ENCODE results near the gene IL21R.
"Not testable (repeated sequence)": the region's sequence is repeated elsewhere in the genome, so short reads cannot be mapped to it uniquely, and the experiment has no call there.

Gene IL21R

GRCh38 chr16:27426423-27427408 is 24.7 kb downstream of the IL21R start:
- peak; percentile 65 to 71 for DNase-seq (ENCODE audit: low read depth in 2 of 2)

GRCh38 chr16:27427538-27427937 is 25.6 kb downstream of the IL21R start:
- no peak for DNase-seq (ENCODE audit: low read depth in 2 of 2)

DNA sequence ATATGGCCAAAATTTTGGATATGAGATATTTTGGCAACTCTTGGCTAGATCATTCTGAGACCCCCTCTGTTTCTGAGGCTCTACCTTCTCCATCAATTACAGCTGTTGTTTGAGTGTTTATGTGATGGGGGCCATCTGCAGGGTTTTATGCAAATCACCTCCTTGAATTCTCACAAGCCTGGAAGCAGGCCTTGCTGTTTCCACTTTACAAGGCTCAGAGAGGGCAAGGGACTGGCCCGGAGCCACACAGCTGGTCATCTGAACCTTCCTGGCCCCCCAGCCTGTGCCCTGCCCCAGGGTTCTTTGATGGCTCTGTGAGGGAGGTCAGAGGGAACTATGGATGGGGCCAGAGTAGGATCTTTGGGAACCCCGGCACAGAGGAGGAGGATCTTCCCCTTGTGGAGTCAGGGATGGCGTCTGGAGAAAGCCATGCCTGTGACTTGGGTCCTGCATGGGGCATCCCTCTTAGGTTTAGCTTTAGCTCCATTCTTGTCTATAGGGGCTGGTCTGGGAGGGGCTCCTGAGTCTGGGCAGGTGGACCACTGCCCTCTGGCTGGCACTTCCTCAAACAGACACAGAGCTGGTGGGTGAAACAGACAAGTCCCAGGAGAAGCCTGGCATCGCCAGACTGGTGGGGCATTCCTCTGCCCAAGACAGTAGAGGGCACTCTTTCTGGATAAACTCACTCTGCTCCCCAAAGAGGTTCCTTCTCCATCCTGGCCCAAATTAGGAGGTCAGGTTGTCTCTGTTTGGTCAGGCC is 26.2 kb downstream of the IL21R start:
- DNase-seq (ENCODE audit: low read depth in 2 of 2) = no peak

GRCh38 chr16:27429330-27429871 is 27.4 kb downstream of the IL21R start:
- no peak for DNase-seq (ENCODE audit: low read depth in 2 of 2)

- DNase-seq (ENCODE audit: low read depth in 2 of 2) = no peak
These were observed 28.0 kb downstream of the IL21R start for GRCh38 chr16:27429981-27430441.

DNA sequence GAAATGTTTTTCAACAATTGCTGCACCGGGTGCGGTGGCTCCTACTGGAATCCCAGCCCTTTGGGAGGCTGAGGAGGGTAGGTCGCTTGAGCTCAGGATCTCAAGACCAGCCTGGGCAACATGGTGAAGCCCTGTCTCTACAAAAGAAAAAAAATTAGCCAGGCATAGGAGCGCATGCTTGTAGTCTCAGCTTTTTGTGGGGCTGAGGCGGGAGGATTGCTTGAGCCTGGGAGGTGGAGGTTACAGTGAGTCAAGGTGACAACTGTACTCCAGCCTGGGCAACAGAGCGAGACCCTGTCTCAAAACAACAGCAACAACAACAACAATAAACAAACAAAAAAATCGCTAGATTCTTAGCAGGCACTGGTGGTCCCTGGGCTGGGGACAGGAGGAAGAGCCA is 28.5 kb downstream of the IL21R start:
- DNase-seq (ENCODE audit: low read depth in 2 of 2) = no peak

DNA sequence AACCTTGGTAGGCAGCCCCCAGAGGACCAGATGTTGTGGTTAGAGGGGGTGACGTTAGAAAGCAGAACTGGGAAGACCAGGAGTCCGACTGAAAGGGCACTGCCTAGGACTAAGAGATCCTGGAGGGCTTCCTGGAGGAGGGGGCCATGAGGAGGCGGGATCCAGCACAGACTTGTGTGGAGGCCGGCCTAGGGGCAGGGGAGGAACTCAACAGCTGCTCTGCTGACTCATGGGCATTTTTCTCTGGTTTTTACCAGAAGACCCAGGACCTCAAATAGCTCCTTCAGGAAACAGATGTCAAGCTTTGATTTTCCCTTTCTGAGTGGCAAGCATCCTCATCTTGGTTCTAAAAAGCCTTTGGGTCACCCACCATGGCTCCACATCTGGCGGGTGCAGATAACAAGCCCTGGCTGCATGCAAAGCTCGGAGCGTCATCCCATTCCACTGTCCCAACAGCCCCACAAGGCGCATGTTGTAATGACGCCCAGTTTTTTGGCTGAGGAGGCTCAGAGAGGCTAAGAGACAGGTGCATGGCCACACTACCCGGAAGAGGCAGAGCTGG is 29.0 kb downstream of the IL21R start:
- DNase-seq (ENCODE audit: low read depth in 2 of 2) = no peak

DNA sequence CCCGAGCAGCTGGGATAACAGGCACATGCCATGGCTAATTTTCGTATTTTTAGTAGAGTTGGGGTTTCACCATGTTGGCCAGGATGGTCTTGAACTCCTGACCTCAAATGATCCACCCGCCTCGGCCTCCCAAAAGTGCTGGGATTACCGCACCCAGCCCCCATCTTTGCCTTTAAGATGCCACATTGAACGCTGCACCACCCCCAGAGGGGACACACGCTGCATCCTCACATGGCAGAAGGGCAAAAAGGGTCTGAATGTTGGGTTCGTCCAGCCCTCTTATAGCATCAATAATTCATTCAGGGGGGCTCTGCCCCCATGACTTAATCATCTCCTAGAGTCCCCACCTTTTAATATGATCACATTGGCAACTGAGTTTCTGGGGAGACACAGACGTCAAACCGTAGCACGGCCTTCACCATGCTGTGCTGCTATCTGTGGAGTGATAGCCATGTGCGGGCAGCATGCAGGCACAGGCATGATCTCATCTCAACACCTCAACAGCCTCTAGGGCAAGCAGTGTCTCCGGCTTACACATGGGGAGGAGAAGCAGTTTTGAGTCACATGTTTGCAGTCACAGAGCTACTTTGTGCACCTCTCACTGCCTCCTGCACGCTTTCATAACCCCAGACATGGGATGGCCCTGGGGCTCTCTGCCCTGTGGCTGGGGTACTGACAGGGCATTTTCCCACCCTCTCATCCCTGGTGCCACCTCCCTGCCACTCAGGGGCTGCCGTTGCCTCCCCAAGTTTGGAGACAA is 30.0 kb downstream of the IL21R start:
- no peak for DNase-seq (ENCODE audit: low read depth in 2 of 2)

DNA sequence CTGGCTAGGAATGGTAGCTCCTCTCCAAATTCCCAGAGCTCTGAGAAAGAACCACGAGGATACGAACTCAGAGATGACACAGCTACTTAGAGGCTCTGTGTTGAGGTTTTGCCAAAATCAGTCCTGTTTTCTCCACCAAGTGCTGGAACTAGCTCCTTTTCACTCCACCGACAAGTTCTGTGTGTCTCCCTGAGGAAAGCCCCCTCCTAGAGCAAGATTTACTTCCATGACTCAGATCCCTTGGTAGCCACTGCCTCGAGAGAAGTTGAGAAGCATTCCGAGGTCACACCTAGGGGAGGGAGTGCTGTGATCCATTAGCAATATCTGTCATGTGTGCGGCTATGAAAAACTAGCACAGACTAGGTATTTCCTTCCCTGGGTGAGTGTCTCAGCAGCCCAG is 30.6 kb downstream of the IL21R start:
- DNase-seq (ENCODE audit: low read depth in 2 of 2) = no peak

GRCh38 chr16:27433191-27433590 is 31.2 kb downstream of the IL21R start:
- not testable (repeated sequence) for DNase-seq (ENCODE audit: low read depth in 2 of 2)

DNA sequence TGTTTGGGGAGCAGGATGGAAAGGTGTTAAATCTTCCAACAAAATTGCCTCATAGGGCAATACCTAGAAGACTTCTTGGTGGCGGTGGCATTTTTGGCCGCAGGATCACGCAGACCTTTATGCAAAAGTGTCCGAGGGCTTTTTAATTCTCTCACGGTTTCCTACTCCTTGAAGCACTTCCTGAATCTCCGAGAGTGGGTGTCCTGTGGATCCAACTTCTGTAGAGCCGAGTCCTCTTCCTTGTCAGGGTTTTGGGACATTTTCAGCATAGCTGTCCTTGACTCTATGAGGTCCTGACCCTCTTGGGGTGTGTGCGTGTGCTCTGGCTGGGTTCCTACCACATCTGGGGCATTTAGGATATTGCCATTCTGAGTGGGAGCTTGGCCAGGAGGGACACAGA is 31.7 kb downstream of the IL21R start:
- no peak for DNase-seq (ENCODE audit: low read depth in 2 of 2)

DNA sequence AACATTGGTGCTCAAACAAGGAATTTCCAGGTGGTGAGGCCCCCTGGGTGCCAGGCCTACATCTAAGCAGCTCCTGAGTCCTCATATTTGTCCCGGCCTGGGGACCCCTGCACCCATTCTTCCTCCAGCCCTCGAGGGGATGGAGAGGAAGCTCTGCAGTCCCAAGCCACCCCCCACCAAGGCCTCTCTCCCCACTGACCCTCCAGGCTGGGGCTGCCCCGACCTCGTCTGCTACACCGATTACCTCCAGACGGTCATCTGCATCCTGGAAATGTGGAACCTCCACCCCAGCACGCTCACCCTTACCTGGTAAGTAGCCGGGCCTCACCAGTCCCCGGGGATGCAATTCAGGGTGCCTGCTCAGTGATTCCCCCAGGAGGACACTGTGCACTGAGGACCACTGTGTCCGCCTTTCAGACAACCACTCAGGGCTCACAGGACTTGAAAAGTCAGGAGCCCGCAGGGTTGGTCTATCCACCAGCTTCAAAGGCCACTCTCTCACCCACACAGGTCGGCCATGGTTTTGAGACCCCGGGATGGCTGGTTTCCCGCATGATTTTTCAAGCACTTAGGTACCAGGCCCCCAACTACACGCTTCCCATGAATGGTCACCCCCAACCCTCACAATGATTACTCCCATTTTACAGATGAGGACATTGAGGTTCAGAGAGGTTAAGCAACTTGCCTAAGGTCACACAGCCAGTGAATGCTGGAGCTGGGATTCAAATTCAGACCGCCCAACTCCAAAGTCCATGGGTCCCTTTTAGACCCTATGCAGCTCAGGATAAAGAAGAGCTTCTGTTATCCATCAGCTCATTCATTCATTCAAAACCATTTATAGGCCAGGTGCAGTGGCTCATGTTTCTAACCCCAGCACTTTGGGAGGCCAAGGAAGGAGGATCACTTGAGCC is 32.4 kb downstream of the IL21R start:
- DNase-seq (ENCODE audit: low read depth in 2 of 2) = no peak

DNA sequence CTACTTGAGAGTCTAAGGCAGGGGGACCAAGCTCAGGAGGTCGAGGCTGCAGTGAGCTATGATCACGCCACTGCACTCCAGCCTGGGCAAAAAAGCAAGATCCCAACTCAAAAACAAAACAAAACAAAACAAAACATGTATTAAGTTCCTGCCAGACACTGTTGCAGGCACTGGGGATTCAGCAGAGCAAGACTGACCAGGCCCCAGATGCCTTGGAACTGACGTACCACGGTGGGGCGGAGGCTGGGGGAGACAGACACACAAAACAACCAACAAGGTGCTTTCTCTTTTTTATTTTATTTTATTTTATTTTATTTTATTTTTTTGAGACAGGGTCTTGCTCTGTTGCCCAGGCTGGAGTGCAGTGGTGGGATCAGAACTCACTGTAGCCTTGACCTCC is 33.2 kb downstream of the IL21R start:
- DNase-seq (ENCODE audit: low read depth in 2 of 2) = not testable (repeated sequence)

- no peak for DNase-seq (ENCODE audit: low read depth in 2 of 2)
These were observed 34.1 kb downstream of the IL21R start for GRCh38 chr16:27436065-27436464.

DNA sequence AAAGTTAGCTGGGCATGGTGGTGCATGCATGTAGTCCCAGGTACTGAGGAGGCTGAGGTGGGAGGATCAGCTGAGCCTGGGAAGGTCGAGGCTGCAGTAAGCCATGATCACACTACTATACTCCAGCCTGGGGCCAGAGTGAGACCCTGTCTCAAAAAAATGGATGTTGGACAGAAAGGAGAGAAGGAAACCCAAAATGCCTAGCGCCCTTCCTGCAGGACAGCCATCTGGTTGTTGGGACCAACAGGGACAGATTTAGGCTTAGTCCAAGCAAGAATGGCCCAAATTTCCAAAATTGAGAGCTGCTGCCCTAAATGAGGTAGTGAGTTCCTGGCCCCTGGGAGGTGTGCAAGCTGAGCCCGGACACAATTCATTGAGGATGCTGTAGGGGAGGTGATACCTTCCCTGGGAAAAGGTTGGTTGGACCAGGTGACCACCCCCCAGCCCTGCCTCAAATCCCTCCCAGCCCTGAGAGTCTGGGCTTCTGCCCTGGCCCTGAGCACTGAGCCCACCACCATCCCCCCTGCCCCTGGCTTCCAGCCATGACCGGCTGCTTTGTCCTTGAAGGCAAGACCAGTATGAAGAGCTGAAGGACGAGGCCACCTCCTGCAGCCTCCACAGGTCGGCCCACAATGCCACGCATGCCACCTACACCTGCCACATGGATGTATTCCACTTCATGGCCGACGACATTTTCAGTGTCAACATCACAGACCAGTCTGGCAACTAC is 35.1 kb downstream of the IL21R start:
- no peak for DNase-seq (ENCODE audit: low read depth in 2 of 2)

DNA sequence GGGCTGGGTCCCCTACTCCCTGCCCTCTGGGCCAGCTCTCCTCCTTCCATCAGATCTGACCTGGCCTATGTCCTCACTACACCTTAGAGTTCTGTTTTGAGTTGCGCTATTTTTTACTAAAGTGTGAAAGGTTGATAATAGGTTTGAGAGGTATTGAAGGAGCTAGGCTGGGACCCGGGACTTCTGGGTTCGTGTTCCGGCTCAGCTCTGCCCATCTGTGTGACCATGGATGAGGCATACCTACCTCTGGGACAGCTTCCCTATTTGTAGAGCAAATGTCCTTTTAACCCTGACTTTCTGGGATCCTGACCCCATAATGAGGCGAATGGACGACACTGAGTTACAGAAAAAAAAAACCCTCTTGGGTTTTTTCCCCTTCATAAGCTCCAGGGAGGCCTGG is 36.0 kb downstream of the IL21R start:
- no peak for DNase-seq (ENCODE audit: low read depth in 2 of 2)

DNA sequence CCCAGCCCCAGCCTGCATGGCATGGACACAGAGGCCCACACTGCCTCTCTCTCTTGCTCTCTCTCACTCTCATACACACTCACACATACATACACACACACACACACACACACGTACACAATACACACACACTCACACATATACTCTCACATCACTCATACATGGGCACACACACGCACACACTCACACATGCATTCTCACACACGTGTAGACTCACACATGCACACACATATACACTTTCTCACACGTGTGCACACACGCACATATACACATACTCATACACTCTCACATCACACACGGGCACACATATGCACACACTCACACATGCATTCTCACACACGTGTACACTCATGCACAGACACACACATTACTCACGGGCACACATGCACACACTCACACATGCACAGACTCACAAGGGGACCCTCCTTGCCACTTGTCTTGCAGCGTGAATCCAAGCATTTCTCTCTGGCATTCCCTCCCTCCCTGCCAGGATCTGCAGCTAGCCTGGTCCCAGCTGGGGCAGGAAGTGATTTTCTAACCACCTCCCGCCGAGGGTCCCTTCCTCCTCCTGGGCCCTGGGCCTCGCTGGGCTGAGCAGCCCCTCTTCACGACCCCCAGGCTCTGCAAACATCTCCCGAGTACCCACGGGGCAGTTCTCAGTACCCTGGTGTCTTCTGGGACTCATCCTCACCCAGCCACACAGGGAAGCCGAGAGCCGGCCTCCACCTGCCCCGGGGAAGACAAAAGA is 37.5 kb downstream of the IL21R start:
- DNase-seq (ENCODE audit: low read depth in 2 of 2) = no peak

GRCh38 chr16:27441276-27441675 is 39.3 kb downstream of the IL21R start:
- no peak for DNase-seq (ENCODE audit: low read depth in 2 of 2)

GRCh38 chr16:27441998-27442397 is 40.0 kb downstream of the IL21R start:
- DNase-seq (ENCODE audit: low read depth in 2 of 2) = no peak
